IPS-18a (cell line): ENCODE data around the gene SDC4.

ENCODE experiments used
- H3K27ac ChIP-seq: one replicate; pipeline ENCODE4 v1.5.1; 2013; ENCODE audit warnings: low read length
- H3K27me3 ChIP-seq: one replicate; pipeline ENCODE4 v1.6.1; 2013; ENCODE audit warnings: mild to moderate bottlenecking, low read length; ENCODE audit not compliant: control insufficient read depth, insufficient read depth
- H3K36me3 ChIP-seq: one replicate; pipeline ENCODE4 v1.6.1; 2013; ENCODE audit warnings: low read depth, low read length; ENCODE audit not compliant: control insufficient read depth
- H3K4me1 ChIP-seq: one replicate; pipeline ENCODE4 v1.6.1; 2013; ENCODE audit warnings: low read depth, low read length; ENCODE audit not compliant: control insufficient read depth
- H3K4me3 ChIP-seq: one replicate; pipeline ENCODE4 v1.5.1; 2013; ENCODE audit warnings: low read length
- H3K9ac ChIP-seq: one replicate; pipeline ENCODE4 v1.6.1; 2013; ENCODE audit warnings: mild to moderate bottlenecking, low read length, moderate library complexity
- H3K9me3 ChIP-seq: one replicate; pipeline ENCODE4 v1.6.1; 2013; ENCODE audit warnings: low read depth, low read length; ENCODE audit not compliant: control insufficient read depth

SDC4 gene

DNA sequence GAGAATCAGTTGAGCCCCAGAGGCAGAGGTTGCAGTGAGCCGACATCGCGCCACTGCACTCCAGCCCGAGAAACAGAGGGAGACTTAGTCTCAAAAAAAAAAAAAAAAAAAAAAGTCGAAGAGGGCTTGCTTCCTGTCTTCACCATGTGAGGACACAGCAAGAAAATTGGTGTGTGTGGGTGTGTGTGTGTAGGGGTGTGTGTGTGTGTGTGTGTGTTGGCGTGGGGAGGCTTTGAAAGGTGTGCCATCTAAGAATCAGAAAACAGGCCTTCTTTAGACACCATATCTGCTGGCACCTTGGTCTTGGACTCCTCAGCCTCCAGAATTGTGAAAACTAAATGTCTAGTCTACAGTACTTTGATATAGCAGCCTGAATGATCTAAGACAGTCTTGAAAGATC, 48.4 kb downstream of the SDC4 start:
- Histone ChIP-seq H3K9me3 (peaks cover 4% of the 10 kb centered on the region), H3K9ac (no peak overlapping the region), H3K27ac (no peak overlapping the region), H3K4me1 (no peaks in the 10 kb centered on the region), H3K27me3 (no peaks in the 10 kb centered on the region), H3K36me3 (no peaks in the 10 kb centered on the region), H3K4me3 (no peak overlapping the region)

DNA sequence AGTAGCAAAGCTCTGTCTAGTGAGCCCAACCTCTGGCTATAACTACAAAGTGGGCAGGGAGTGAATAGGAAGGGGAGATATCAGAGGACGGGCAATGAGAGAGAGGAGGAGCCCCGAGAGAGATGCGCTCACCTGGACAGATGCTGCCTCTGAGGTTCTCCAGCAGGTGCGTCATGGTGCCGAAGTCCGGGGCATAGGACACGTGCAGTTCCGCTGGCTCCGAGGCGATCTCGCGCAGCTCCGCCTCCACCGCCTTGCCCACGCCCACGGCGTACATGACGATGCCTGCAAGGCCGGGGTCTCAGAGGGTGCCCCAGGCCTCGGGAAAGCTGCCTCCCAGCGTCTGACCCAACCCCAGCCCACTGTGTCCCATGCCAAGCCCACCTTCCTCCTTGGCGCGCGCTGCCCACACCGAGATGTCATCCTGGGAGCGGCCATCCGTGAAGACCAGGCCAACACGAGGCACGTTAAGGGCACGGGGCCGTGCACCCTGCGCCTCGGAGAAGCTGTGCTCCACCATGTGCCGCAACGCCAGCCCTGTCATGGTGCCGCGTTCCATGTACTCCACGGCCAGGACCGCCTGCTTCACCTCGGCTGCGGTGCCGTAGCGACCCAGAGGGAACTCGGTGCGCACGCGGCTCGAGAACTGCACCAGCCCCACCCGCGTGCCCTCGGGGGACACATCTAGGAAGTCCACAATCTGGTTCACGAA, 50.3 kb downstream of the SDC4 start:
- H3K27ac ChIP-seq = no peak overlapping the region
- no peak overlapping the region for H3K9ac ChIP-seq
- H3K9me3 ChIP-seq = peaks cover 8% of the 10 kb centered on the region
- no peak overlapping the region for H3K4me3 ChIP-seq
- H3K27me3 ChIP-seq = peaks cover 13% of the 10 kb centered on the region
- H3K36me3 ChIP-seq = no peaks in the 10 kb centered on the region
- peaks cover 2% of the 10 kb centered on the region for H3K4me1 ChIP-seq

GRCh38 chr20:45294659-45295058, 53.6 kb downstream of the SDC4 start:
- Histone ChIP-seq H3K9me3 (peaks cover 8% of the 10 kb centered on the region), H3K27me3 (peaks cover 32% of the 10 kb centered on the region), H3K4me3 (no peak overlapping the region), H3K36me3 (no peaks in the 10 kb centered on the region), H3K9ac (no peak overlapping the region), H3K27ac (no peak overlapping the region), H3K4me1 (peaks cover 9% of the 10 kb centered on the region)

DNA sequence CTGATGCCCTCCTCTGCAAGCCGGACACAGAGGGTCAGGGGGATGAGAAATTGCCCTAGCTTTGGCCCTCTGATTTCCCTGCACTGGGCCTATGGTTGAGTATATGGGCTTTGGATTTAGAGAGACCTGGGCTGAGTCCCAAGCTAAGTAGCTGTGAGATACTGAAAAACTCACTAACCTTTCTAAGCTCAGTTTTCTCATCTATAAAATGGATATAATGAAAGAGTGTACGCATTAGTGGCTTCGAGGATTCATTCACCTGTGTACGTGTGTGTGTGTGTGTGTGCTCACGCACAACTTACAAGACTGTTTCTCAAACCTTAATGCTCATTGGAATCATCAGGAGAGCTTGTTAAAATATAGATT, 54.2 kb downstream of the SDC4 start:
- no peaks in the 10 kb centered on the region for H3K36me3 ChIP-seq
- no peak overlapping the region for H3K4me3 ChIP-seq
- peaks cover 9% of the 10 kb centered on the region for H3K4me1 ChIP-seq
- H3K27me3 ChIP-seq = peaks cover 33% of the 10 kb centered on the region
- no peak overlapping the region for H3K27ac ChIP-seq
- H3K9ac ChIP-seq = no peak overlapping the region
- peaks cover 8% of the 10 kb centered on the region for H3K9me3 ChIP-seq

DNA sequence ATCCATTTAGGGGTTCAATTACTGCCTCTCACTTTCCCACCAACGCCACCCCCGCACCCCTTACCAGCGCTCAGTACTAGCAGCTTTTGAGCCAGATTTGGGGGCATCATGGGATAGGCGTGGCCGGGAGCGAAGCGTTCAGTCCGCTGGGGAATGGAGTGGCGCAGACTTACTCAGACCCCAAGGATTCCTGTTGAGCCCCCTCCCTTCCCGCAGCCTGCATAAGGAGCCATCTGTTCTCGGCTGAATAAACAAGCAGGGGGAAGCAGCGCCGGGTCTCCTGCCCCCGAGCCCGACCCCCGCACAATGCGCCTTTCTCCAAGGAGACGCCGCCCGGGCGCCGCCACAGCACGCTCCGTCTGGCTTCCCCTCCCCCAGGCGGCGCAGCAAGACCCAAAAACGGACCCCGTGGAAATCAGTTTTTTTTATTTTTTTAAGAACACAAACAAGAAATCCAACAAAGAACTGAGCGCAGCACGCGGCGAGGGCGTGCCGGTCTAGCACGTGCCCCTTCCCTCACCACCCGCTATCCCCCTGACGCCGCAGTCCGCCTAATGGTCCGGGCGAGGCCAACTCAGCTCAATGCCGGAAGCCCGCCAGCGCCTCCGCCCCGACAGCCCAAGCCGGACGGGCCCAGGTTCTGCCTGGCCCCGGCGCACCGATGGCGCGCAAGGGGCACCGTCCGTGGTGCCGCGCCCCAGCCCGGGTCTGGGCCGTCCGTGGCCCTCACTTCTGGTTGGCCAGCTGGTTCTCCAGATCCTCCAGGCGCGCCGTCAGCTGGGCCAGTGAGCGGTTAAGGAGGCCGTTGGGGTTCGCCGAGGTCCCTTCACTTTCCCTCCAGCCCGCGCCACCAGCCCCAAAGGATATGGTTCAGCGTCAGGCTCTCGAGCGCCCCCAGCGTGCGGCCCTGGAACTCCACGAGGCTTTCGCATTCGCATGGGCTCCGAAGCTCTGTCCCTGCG, 54.9 kb downstream of the SDC4 start:
- peak overlapping the region; percentile 69 for H3K9ac ChIP-seq
- no peaks in the 10 kb centered on the region for H3K36me3 ChIP-seq
- peaks cover 9% of the 10 kb centered on the region for H3K4me1 ChIP-seq
- H3K27ac ChIP-seq = no peak overlapping the region
- peak overlapping the region; percentile 58 for H3K4me3 ChIP-seq
- H3K9me3 ChIP-seq = peaks cover 8% of the 10 kb centered on the region
- peaks cover 33% of the 10 kb centered on the region for H3K27me3 ChIP-seq

GRCh38 chr20:45292343-45292742, 55.9 kb downstream of the SDC4 start:
- peaks cover 9% of the 10 kb centered on the region for H3K4me1 ChIP-seq
- H3K36me3 ChIP-seq = no peaks in the 10 kb centered on the region
- peaks cover 8% of the 10 kb centered on the region for H3K9me3 ChIP-seq
- peak overlapping the region; percentile 58 for H3K4me3 ChIP-seq
- no peak overlapping the region for H3K27ac ChIP-seq
- peaks cover 33% of the 10 kb centered on the region for H3K27me3 ChIP-seq
- no peak overlapping the region for H3K9ac ChIP-seq

- no peaks in the 10 kb centered on the region for H3K36me3 ChIP-seq
- no peak overlapping the region for H3K9ac ChIP-seq
- no peak overlapping the region for H3K4me3 ChIP-seq
- peaks cover 9% of the 10 kb centered on the region for H3K4me1 ChIP-seq
- H3K27ac ChIP-seq = no peak overlapping the region
- peaks cover 33% of the 10 kb centered on the region for H3K27me3 ChIP-seq
- peaks cover 8% of the 10 kb centered on the region for H3K9me3 ChIP-seq
These were observed 56.7 kb downstream of the SDC4 start for GRCh38 chr20:45291526-45291925.

DNA sequence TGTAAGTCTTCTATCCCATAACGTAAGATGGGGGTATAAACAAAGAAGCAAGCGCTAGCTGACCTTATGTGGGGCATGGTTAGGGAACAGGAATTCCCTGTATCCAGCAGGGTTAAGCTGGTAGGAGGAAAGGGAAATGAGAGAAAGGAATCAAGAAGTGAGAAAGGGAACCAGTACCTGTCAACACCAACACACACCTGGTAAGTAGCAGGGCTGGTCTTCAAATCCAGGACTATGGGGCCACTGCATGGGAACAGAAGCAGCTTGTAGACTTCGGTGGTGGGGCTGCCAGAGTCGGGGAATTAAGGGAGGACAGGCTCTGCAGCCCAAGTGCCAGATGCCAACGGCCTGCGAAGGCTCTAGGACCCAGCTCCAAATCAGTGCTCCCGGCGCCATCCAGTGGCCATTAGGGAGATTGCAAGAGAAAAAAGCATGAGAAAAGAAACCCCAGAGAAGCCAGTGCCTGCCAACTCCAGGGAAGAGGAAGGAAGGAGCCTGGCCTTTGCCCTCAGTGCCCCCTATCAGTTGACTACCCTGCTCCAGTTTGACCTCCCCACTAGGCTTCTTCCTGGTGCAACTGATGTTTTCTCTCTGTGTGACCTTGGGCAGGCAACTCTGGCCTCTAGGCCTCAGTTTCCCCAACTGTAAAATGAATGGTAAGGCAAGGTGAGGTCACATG, 57.4 kb downstream of the SDC4 start:
- peaks cover 33% of the 10 kb centered on the region for H3K27me3 ChIP-seq
- H3K4me3 ChIP-seq = no peak overlapping the region
- peaks cover 8% of the 10 kb centered on the region for H3K9me3 ChIP-seq
- no peaks in the 10 kb centered on the region for H3K36me3 ChIP-seq
- no peak overlapping the region for H3K27ac ChIP-seq
- H3K9ac ChIP-seq = no peak overlapping the region
- H3K4me1 ChIP-seq = peaks cover 9% of the 10 kb centered on the region

- peaks cover 33% of the 10 kb centered on the region for H3K27me3 ChIP-seq
- H3K9ac ChIP-seq = no peak overlapping the region
- no peak overlapping the region for H3K27ac ChIP-seq
- peaks cover 9% of the 10 kb centered on the region for H3K4me1 ChIP-seq
- no peak overlapping the region for H3K4me3 ChIP-seq
- peaks cover 7% of the 10 kb centered on the region for H3K9me3 ChIP-seq
- no peaks in the 10 kb centered on the region for H3K36me3 ChIP-seq
These were observed 58.1 kb downstream of the SDC4 start for GRCh38 chr20:45289942-45290676.

DNA sequence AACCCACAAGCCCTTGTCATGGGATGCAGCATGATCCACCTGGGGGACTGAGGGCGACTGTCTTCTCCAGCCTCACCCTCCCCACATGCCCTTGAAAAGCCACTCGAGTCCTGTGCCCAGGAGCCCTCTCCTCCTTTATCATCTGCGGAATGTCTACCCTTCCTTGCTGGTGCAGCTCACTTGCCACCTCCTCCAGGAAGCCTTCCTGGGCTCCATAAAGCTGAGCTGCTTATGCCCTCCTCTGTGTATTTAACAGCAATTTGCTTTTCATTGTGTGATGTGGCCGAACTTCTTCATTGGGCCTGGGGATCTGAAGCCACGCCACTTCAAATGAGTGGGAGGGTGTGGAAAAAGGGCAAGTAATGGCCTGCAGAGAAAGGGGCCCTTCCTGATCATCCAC, 59.4 kb downstream of the SDC4 start:
- Histone ChIP-seq H3K27me3 (peaks cover 24% of the 10 kb centered on the region), H3K27ac (no peak overlapping the region), H3K4me3 (no peak overlapping the region), H3K9ac (no peak overlapping the region), H3K36me3 (no peaks in the 10 kb centered on the region), H3K4me1 (peaks cover 9% of the 10 kb centered on the region), H3K9me3 (no peaks in the 10 kb centered on the region)

GRCh38 chr20:45288376-45288775, 59.8 kb downstream of the SDC4 start:
- Histone ChIP-seq H3K9me3 (no peaks in the 10 kb centered on the region), H3K27me3 (peaks cover 23% of the 10 kb centered on the region)

More at GRCh38 chr20:45288376-45288775, 59.8 kb downstream of the SDC4 start:
- H3K27ac ChIP-seq = no peak overlapping the region
- no peak overlapping the region for H3K9ac ChIP-seq
- H3K4me1 ChIP-seq = peaks cover 9% of the 10 kb centered on the region
- no peaks in the 10 kb centered on the region for H3K36me3 ChIP-seq
- no peak overlapping the region for H3K4me3 ChIP-seq
